Astrocyte (in vitro differentiated cells and primary cell): ENCODE data around the gene MRGPRF. TPM values are rescaled to one million over a fixed set of nuclear protein-coding genes. Genes with fewer than 3 reads are reported as not detected.

Source experiments
- DNase-seq: peaks from one replicate; pipeline ENCODE4 v3.0.0-alpha.2; 2010; ENCODE audit warnings: low read depth
- FAIRE-seq: peaks from 2 replicates; lab custom pipeline; 2011; peaks lifted over from hg19 to GRCh38; lab: Jason Lieb, UNC
- H2AFZ ChIP-seq: 2 replicates; pipeline ENCODE4 v1.6.0; 2012; ENCODE audit warnings: low read depth, low read length, inconsistent platforms
- H3K27ac ChIP-seq: 2 replicates; pipeline ENCODE4 v1.5.1; 2011; ENCODE audit warnings: low read depth, low read length, inconsistent platforms
- H3K27me3 ChIP-seq: 2 replicates; pipeline ENCODE4 v1.6.0; 2011; ENCODE audit warnings: low read length, inconsistent platforms; ENCODE audit not compliant: insufficient read depth
- H3K36me3 ChIP-seq: 2 replicates; pipeline ENCODE4 v1.5.1; 2011; ENCODE audit warnings: low read length, inconsistent platforms; ENCODE audit not compliant: insufficient read depth
- H3K4me1 ChIP-seq: 2 replicates; pipeline ENCODE4 v1.5.1; 2011; ENCODE audit warnings: low read length, inconsistent platforms; ENCODE audit not compliant: insufficient read depth
- H3K4me2 ChIP-seq: 2 replicates; pipeline ENCODE4 v1.6.0; 2012; ENCODE audit warnings: low read length, inconsistent platforms
- H3K4me3 ChIP-seq: 2 replicates; pipeline ENCODE4 v1.5.1; 2011; ENCODE audit warnings: low read depth, mild to moderate bottlenecking, low read length, inconsistent platforms; ENCODE audit not compliant: insufficient read depth
- H3K79me2 ChIP-seq: 2 replicates; pipeline ENCODE4 v1.6.0; 2012; ENCODE audit warnings: mild to moderate bottlenecking, low read length, inconsistent platforms; ENCODE audit not compliant: insufficient read depth
- H3K9ac ChIP-seq: 2 replicates; pipeline ENCODE4 v1.6.0; 2012; ENCODE audit warnings: mild to moderate bottlenecking, low read length, inconsistent platforms
- H3K9me3 ChIP-seq: 2 replicates; pipeline ENCODE4 v1.5.1; 2012; ENCODE audit warnings: low read depth, mild to moderate bottlenecking, low read length, inconsistent platforms; ENCODE audit not compliant: insufficient read depth
- H4K20me1 ChIP-seq: 2 replicates; pipeline ENCODE4 v1.6.0; 2012; ENCODE audit warnings: low read length, inconsistent platforms; ENCODE audit not compliant: insufficient read depth
- H3K27ac Mint-ChIP-seq: one replicate; pipeline ENCODE4 v1.8.0; 2021; ENCODE audit warnings: mild to moderate bottlenecking, mixed read lengths; ENCODE audit not compliant: unreplicated experiment
- H3K27me3 Mint-ChIP-seq: one replicate; pipeline ENCODE4 v1.8.0; 2021; ENCODE audit warnings: low read depth, mixed read lengths; ENCODE audit not compliant: unreplicated experiment
- H3K36me3 Mint-ChIP-seq: one replicate; pipeline ENCODE4 v1.8.0; 2021; ENCODE audit warnings: low read depth, mixed read lengths; ENCODE audit not compliant: unreplicated experiment
- H3K4me1 Mint-ChIP-seq: one replicate; pipeline ENCODE4 v1.8.0; 2021; ENCODE audit warnings: low read depth, mixed read lengths; ENCODE audit not compliant: unreplicated experiment
- H3K4me3 Mint-ChIP-seq: one replicate; pipeline ENCODE4 v1.8.0; 2021; ENCODE audit warnings: mild to moderate bottlenecking, moderate library complexity, mixed read lengths; ENCODE audit not compliant: unreplicated experiment
- H3K9me3 Mint-ChIP-seq: one replicate; pipeline ENCODE4 v1.8.0; 2021; ENCODE audit warnings: mild to moderate bottlenecking, mixed read lengths; ENCODE audit not compliant: unreplicated experiment
- CTCF ChIP-seq: IDR thresholded peaks from 2 replicates; pipeline ENCODE4 v1.5.1; 2011; ENCODE audit warnings: low read depth, mild to moderate bottlenecking, inconsistent platforms, low read length, moderate library complexity; ENCODE audit not compliant: insufficient read depth
- EZH2 ChIP-seq: IDR thresholded peaks from 2 replicates; pipeline ENCODE4 v1.6.1; 2012; ENCODE audit warnings: mild to moderate bottlenecking, low read length, inconsistent platforms; ENCODE audit not compliant: insufficient read depth
- total RNA-seq: library from RNA; stranded (reverse); gene quantifications from 2 replicates; pipeline ENCODE4 v1.2.1, GENCODE V29; 2021

The MRGPRF gene
- total RNA-seq, 1 donor from 2014 or later: 4.1 TPM

GRCh38 chr11:69060806-69061712 lies 48.0 kb upstream of the MRGPRF start:
- H3K27ac ChIP-seq: no peak overlapping the region
- no peak overlapping the region for H3K4me2 ChIP-seq
- Mint-ChIP-seq H3K36me3 (peaks cover 8% of the 10 kb centered on the region), H3K9me3 (no peaks in the 10 kb centered on the region), H3K27me3 (no peaks in the 10 kb centered on the region), H3K27ac (peak overlapping the region; percentile 26), H3K4me1 (no peaks in the 10 kb centered on the region), H3K4me3 (no peak overlapping the region)
- peaks cover 6% of the 10 kb centered on the region for H3K79me2 ChIP-seq
- FAIRE-seq (no peak), DNase-seq (no peak)
- H3K9me3 ChIP-seq: no peaks in the 10 kb centered on the region
- H2AFZ ChIP-seq: no peak overlapping the region
- no peak overlapping the region for H3K9ac ChIP-seq
- H3K36me3 ChIP-seq: no peaks in the 10 kb centered on the region
- H4K20me1 ChIP-seq: peaks cover 52% of the 10 kb centered on the region
- TF ChIP-seq EZH2 (no peak), CTCF (no peak)
- H3K4me3 ChIP-seq: no peak overlapping the region
- H3K27me3 ChIP-seq: no peaks in the 10 kb centered on the region
- no peaks in the 10 kb centered on the region for H3K4me1 ChIP-seq

GRCh38 chr11:69059985-69060384 lies 46.9 kb upstream of the MRGPRF start:
- Mint-ChIP-seq H3K27me3 (no peaks in the 10 kb centered on the region), H3K4me3 (no peak overlapping the region), H3K4me1 (no peaks in the 10 kb centered on the region), H3K27ac (no peak overlapping the region), H3K9me3 (no peaks in the 10 kb centered on the region), H3K36me3 (peaks cover 5% of the 10 kb centered on the region)
- H2AFZ ChIP-seq: no peak overlapping the region
- no peaks in the 10 kb centered on the region for H3K36me3 ChIP-seq
- TF ChIP-seq EZH2: no peak
- TF ChIP-seq CTCF: no peak
- FAIRE-seq: no peak
- no peak overlapping the region for H3K27ac ChIP-seq
- H3K9ac ChIP-seq: no peak overlapping the region
- H3K4me3 ChIP-seq: no peak overlapping the region
- peaks cover 8% of the 10 kb centered on the region for H3K79me2 ChIP-seq
- H3K4me1 ChIP-seq: no peaks in the 10 kb centered on the region
- H3K9me3 ChIP-seq: no peaks in the 10 kb centered on the region
- no peak for DNase-seq
- H4K20me1 ChIP-seq: peaks cover 52% of the 10 kb centered on the region
- H3K4me2 ChIP-seq: no peak overlapping the region
- no peaks in the 10 kb centered on the region for H3K27me3 ChIP-seq

GRCh38 chr11:69059429-69059828 lies 46.4 kb upstream of the MRGPRF start:
- no peak for FAIRE-seq
- no peak overlapping the region for H3K4me3 Mint-ChIP-seq
- no peaks in the 10 kb centered on the region for H3K9me3 Mint-ChIP-seq
- H4K20me1 ChIP-seq: peaks cover 52% of the 10 kb centered on the region
- H2AFZ ChIP-seq: no peak overlapping the region
- TF ChIP-seq EZH2: no peak
- TF ChIP-seq CTCF: no peak
- no peaks in the 10 kb centered on the region for H3K36me3 ChIP-seq
- peaks cover 14% of the 10 kb centered on the region for H3K79me2 ChIP-seq
- H3K9me3 ChIP-seq: no peaks in the 10 kb centered on the region
- no peaks in the 10 kb centered on the region for H3K4me1 Mint-ChIP-seq
- no peak overlapping the region for H3K9ac ChIP-seq
- DNase-seq: no peak
- peaks cover 5% of the 10 kb centered on the region for H3K36me3 Mint-ChIP-seq
- H3K4me3 ChIP-seq: no peak overlapping the region
- no peak overlapping the region for H3K27ac ChIP-seq
- H3K27me3 Mint-ChIP-seq: no peaks in the 10 kb centered on the region
- H3K4me2 ChIP-seq: no peak overlapping the region
- H3K4me1 ChIP-seq: no peaks in the 10 kb centered on the region
- H3K27ac Mint-ChIP-seq: no peak overlapping the region
- H3K27me3 ChIP-seq: no peaks in the 10 kb centered on the region
